HG02798 (cell line): ENCODE results near the gene RALGPS1.
"Not testable (repeated sequence)": the region's sequence is repeated elsewhere in the genome, so short reads cannot be mapped to it uniquely, and the experiment has no call there.

Experiments used
- ATAC-seq: cut with Tn5 transposase; IDR thresholded peaks from one replicate; pipeline ENCODE4 v1.9.1; 2021; ENCODE audit warnings: mild to moderate bottlenecking; ENCODE audit not compliant: unreplicated experiment, poor library complexity

RALGPS1 gene

DNA sequence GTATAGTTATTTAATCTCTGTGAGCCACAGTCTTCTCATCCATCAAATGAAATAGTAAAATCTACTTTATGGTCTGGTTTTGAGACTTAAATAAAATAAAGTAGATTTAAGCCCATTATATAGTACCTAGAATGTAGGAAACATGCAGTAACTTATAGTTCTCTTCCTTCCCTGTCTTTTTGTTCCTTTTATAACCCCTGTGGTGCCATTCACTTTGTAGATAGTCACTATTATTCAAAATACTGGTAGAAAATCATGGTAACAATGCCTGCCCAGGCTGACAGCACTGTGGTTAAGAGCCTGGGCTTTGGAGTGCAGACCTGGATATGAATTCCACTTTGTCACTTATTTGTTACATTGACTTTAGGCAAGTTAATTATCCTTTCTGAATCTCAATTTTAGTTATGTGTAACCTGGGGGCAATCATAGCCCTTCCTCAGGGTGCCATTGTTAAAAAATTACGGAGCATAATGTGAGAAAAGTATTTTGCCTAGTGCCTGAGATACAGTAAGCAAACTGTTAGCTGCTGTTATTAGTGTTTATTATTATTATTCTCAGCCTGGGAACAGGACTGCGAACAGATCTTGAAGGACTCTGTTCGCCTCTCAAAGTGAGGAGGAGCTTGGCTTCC is 100.4 kb downstream of the RALGPS1 start:
- no peak for ATAC-seq

DNA sequence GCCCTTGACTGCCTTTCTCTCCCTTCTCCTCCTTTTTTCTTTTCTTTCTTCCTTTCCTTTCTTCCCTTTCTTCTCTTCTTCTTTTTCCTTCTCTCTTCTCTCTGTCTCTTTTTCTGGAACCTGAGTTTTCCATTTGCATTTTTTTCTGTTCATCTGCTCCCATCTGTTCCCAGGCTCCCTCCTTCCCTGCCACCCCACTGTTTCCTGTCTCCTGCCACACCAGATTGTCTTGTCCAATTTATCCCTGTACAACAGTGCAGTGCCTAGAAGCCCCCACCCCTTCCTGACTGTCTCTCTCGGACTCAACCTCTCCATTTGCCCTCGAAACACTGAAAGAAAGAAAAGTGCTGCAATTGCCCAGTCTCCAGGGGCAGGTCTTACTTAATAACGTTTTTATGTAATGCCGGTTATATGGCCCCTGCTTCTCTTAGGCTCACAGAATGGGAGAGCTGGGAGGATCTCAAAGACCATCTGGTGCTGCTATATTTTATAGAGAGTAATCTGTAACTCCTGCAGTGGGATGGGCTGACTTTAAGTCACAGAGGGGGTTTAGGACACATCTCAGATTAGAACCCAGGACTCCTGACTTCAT is 101.4 kb downstream of the RALGPS1 start:
- no peak for ATAC-seq

DNA sequence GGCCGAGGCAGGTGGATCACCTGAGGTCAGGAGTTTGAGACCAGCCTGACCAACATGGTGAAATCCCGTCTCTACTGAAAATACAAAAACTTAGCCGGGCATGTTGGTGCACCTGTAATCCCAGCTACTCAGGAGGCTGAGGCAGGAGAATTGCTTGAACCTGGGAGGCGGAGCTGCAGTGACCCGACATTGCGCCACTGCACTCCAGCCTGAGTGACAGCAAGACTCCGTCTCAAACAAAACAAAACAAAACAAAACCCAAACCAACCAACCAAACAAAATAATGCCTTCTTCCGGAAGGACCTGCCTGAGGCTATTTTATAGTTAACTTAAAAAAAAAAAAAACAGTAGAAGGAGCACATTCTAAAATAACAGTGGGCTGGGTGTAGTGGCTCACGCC is 103.4 kb downstream of the RALGPS1 start:
- ATAC-seq = not testable (repeated sequence)

DNA sequence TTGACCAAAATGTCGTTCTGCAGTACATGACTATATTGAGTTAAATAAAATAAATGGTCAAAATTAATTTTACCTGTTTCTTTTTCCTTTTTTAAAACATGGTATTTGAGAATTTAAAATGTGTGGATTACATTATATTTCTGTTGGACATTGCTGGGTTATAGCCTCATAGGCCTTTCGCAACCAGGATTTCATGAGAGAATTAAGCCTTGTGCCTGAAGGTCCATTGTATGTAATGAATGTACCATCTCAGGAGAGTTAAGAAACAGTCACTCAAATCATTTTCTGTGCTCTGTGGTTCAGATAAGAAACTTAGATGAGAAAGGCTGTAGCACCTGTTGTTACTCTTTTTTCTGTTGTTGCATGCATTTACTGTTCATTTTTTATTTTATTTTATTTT is 104.4 kb downstream of the RALGPS1 start:
- ATAC-seq = no peak

DNA sequence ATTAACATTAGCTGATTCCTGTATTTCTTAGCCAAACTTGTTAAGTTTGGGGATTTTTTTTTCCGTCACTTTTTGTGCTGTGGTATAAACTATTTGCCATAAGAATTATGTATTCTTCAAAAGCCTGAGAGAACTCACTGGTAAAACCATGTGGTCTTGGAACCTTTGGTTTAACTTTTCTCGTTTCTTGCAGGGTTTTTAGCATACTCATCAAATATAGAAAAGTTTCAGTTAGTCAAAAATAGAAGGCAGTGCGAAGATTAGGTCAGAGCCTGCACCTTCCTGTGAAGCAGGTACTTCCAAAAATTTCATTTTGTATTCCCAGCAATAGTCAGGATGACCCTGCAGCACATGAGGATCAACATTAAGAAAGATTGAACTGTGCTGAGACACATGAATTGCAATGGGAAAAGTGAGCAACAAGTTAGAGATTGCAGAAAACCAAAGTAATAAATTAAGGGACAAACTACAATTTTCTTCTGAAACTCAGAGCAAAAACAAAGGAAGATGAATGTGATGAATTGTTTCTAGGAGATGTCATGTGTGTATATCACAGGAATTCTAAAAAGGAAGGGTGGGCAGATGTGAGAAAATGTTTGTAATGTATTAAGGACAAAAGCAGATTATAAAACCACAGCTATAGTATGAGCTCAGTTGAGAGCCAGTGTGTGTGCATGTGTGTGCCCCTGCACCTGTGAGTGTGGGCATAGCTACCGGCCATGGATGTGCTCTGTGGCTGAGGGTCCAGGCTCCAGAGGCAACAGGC is 105.6 kb downstream of the RALGPS1 start:
- ATAC-seq = no peak

DNA sequence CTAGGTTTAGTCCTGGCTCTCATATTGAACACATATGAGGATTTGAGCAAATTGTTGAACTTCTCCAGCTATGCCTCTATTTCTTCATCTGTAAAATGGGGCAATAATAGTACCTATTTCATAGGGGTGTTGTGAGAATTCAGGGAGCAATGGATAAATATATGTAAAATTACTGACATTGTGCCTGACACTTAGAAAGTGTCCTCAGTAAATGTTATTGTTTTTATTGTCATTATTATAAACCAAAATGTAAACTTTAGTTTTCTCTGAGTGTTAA is 106.2 kb downstream of the RALGPS1 start:
- no peak for ATAC-seq

DNA sequence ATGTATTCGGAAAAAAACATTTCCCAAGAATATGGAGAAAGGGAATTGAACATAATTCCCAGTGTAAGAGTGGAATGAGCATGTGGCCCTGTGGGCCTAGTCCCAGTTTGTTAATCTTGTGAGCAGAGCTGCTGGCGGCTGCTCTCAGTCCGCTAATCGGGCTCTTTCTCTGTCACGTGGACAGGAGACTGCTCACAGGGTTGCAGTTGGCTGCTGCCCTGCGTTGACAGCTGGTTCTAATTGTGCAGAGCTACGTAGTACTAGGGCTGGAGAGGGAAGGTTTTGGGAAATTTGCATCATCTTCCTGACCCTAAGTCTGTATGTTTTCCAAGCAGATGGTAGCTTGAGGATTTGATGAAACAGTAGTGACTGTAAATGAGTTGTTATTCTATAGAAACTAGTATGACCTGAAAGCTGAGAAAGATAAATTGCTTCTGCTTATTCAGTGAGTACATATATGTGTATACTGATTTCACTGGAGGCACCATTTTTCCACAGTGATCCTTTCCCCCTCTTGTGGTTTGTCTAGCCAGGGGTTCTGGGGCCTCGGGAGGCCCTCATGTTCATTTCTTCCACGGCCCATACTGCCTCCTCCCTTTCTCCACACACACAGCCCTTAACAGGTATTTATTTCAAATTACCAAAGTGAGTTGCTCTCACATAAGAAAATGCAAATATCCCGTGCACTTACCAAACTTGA is 107.2 kb downstream of the RALGPS1 start:
- ATAC-seq = no peak

DNA sequence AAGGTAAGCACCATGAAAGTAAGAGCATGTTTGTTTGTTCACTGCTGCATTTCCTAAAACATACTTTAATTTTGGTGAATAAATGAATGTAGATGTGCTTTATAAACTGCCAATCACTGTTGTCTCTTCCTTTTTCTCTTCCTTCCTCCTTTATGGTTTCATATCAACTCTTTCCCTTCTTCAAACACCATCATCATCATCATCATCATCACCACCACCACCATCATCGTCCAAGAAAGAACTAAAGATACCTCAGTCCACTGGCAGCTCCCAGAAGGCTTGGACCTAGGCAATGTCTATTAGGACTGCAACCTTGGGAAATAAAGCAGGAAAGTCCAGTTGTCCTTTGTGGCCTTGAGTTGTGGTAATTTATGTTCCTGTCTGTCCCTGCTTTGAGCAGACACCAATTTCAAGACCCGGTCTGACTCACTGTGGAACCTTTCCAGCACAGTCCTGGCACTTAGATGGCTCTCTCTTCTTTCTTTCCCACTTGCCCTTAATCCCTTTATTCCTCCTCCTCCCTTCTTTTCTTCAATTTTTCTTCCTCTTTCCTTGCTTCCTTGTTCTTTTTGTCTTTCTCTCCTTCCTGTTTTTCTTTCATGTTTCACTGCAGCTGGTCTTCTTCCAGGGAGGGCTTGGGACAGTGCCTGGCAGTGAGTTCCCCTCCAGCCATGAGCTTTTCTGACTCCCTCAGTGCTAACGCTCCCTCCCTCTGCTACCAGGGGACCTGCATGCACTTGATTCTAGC is 108.5 kb downstream of the RALGPS1 start:
- ATAC-seq = no peak

DNA sequence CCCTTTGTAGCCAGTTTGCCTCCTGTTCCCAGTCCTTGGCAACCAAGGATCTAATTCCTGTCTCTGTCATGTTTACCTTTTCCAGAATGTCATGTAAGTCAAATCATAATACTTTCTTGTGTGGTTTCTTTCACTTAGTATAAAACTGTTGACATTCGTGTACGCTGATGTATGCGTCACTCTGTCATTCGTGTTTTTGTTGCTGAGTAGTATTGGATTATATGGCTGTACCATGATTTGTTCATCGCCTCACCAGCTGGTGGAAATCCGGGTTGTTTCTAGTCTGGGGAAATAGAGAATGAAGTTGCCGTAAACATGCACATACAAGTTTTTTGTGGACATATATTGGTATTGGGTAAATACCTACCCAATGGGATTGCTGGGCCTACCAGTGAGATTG is 110.5 kb downstream of the RALGPS1 start:
- ATAC-seq = no peak

DNA sequence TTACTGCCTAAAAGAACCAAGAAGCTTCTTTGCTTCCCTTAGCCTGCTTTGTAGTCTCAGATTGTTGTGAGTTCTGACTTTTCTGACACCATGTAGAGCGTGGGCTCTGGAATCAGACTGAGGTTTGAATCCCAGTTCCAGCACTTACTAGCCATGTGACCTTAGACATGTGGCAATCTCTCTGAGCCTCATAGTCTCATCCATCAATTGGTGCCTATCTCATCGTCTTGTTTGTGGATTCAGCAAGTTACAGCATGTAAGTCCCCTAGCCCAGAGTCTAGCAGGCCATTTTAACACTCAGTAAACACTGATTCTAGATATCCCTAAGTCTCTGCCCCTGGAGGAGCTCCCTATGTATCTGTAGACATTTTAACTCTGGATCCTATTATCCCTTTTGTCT is 113.1 kb downstream of the RALGPS1 start:
- no peak for ATAC-seq

DNA sequence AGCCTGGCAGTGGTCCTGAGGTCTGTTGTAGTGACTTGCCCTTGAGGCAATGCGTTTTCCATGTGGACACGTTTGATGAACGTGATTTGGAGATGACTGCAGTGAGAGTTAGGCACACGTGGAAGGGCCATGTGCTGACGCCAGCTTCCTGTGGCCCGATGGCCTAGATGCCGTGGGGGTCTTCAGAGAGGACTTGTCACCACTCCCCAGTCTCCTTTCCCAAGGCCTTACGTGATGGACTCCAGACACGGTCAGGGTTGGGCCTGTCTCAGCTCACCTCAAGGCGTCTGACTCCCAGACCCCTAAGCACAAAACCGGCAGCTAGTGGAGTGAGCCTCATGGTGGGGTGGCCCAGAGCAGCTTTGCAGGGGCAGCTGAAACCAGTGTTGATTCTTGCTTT is 115.0 kb downstream of the RALGPS1 start:
- no peak for ATAC-seq

DNA sequence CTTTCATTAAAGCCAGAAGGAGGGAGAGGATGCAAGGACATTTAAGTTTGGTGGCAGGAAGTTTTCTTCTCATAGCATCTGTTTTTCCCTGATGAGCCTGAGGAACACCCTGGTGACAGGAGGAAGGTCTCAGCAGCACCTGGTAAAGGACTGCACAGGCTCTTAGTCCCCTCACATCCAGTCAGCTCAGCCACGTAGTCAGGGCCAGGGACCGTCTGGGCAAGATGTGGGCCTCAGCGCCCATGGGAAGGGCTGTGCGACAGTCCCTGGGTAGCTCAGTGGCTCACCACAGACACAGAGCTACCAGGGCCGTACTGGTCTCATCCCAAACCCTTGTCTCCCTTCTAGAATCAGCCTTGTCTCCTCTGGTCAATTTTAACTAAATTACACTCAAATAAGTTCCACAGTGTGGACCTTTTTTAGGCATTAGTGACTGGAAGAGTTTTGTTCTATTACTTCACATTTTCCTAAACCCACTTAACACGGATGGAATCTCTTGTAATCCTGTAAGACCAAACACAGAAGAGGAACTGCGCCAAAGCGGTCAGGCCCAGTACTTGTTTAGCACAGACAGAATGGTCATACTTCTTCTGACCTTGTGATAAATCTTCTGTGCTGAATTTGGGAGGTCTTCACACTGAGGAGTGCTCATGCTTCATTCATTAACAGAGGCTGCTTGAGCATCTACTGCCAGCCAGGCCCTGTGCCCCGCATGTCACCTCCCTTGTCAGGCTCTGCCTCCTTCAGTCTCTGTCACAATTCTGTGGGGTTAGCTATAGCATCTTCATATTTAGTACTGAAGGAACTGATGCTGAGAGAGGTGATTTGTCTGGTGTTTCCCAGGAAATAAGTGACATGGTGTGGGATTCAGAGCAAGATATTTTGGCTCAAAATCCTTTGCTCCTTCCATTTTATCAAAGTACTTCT is 116.5 kb downstream of the RALGPS1 start:
- no peak for ATAC-seq

DNA sequence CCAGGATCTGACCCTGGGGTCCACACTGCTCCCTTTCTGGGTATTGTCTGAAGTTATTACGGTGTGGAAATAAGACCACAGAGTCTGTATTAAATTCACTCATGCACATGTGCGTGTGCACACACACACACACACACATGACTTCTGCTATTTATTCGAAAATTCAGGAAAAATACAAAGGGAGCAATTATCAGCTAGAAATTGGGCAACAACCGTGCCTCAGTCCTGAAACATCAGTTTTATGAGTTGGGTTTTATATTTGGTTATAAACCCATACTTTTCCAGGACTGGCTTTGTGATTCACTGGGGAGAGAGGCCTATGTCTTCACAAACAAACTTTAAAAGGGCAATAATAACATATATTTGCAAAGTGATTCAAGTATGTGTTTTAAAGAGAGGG is 117.7 kb downstream of the RALGPS1 start:
- no peak for ATAC-seq

DNA sequence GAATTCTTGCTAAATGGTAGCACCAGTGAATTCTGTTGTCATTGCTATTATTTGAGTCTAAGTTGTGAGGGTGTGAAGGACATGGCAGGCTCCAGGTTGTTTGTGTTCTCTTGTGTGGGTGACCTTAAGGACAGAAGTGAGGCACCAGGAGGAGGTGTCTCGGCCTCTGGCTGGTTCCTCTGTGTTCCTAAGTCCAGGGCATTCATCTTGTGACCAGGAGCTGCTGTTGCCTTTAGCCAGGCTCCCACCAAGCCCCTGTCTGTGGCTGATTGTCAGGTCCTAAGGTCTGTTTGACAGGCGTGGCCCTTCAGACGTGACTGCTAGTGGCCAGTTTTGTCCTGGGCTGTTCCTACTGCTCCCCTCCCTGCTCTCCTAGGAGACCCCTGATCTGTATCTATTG is 118.5 kb downstream of the RALGPS1 start:
- no peak for ATAC-seq

DNA sequence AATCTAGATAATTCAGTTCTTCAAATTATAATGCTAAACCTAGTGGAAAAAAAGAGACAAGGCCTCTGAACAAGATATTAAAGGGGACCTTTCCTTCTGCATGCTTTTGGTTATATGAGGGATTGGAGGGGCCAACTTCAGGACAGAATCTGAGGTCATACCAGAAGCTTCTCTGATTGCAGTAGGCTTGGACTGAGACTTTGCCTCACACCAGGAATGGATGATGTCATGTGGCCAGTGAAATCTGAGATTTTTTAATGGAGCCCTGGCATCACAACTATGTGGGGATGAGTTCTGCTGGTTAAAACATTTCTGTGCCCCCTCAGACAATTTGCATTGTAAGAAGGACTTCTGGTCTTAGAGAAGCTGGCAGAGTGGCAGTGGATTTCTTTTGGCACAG is 119.2 kb downstream of the RALGPS1 start:
- ATAC-seq = no peak

DNA sequence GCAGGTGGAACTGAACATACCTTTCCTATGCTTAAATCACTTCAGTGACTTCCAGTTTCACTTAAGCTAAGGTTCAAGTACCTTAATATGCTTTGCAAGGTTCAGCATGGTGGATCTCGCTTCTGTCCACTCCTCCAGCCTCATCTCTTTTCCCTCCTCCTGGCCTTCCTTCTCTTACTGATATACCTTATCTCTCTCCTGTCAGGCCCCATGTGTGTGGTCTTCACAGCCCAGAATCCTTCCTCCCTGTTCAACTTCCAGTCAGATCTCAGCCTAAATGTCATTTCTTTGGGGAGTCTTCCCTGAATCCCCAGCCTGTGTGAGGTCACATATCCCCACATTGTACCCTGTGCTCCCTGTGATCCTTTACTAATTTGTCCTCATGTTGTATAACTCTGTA is 120.1 kb downstream of the RALGPS1 start:
- no peak for ATAC-seq

DNA sequence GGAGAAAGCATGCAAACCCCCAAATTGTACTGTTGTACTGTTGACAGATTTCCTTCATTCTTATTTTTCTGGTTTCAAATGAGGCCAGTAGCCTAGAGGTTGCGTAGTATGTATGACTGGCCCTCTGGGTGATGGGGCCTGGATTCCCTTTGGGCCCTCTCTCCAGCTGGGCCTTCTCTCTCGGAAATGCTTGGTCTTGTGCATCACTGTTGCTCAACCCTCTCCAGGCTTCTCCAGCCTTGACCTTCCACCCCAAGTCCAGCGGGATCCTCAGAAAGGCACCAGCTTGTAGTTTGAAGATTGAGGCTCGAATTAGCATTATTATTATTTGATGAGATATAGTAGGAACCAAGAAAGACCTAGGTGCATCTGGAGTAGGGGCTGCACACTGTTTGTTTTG is 120.8 kb downstream of the RALGPS1 start:
- no peak for ATAC-seq

DNA sequence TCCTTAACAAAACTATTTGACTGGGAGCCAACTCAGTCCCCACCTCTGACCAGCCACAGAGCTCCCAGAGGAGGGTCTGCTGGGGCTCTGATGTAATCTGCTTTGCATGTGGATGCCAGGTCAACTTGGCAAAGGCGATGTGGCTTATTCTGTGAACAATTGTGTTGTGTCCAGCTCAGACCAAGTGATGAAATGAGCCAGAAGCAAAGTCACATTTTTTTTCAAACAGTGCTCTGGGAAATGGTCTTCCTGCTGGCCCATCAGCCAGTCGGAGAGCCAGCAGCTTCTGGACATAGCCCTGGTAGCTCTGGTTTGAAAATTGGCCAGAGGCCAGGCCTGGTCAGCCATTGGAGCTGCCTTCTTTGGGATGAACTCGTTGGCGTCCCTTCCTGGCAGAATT is 121.4 kb downstream of the RALGPS1 start:
- no peak for ATAC-seq

DNA sequence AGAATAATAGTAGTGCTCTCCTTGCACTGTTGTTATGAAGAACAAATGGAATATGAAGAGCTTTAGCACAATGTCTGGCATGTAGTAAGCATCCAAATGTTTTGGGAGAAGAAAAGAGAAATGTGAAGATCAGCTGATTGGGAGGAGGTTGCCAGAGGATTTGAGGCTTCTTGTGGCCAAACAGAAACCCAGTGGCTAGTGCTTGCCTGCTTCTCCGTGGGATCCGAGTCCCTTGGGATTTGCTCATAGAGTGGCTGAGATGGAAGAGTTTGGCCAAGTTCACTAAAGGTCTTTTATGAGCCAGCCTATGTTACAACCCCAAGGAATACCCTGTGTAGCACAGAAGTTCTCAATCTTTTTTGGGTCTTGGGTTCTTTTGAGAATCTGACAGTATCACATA is 121.9 kb downstream of the RALGPS1 start:
- no peak for ATAC-seq

DNA sequence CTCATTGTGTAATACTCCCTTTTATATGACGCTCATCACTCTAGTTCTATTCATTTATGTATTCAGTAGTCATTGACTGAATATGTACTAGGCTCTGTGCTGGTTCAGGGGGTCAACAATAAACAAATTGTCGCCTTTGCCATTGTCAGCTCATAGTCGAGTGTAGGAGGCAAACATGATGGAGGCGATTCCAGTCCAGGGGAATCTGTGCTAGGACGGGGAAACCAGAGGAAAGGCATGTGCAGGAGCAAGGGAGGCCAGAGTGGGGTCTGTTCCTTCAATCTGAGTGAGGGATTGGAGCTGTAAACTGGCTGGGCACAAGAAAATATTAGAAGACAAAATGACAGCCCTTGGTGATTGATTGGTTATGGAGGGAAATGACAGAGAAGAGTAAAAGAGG is 123.9 kb downstream of the RALGPS1 start:
- no peak for ATAC-seq
